Thoracic aorta (tissue), 2 donors: ENCODE measurements around the gene PANK4. TPM values are rescaled to one million over a fixed set of nuclear protein-coding genes. Genes with fewer than 3 reads are reported as not detected.

Experiments used
- ATAC-seq: fragments of 150-250 bp; one replicate; pipeline ENCODE4 v1.8.0; 2017; ENCODE audit warnings: low read depth; ENCODE audit not compliant: insufficient number of reproducible peaks, low FRiP score
- DNase-seq: peaks from one replicate; pipeline ENCODE4 v3.0.0-alpha.2; 2020; ENCODE audit warnings: low spot score
- H3K27ac ChIP-seq, 2 donors: fragments of 200-600 bp; sonication (generic); 1 replicate in 1 of 2; 2 replicates in 1 of 2; pipeline ENCODE4 v1.5.1; 2016; ENCODE audit warnings: mild to moderate bottlenecking in 2 of 2, moderate library complexity in 2 of 2
- H3K27me3 ChIP-seq: fragments of 200-600 bp; sonication (generic); replicated peaks from 2 replicates; pipeline ENCODE4 v1.6.0; 2016; ENCODE audit warnings: mild to moderate bottlenecking; ENCODE audit not compliant: insufficient read depth
- H3K36me3 ChIP-seq: fragments of 200-600 bp; sonication (generic); one replicate; pipeline ENCODE4 v1.5.1; 2016
- H3K4me1 ChIP-seq, 2 donors: fragments of 200-600 bp; sonication (generic); 1 replicate in 1 of 2; 2 replicates in 1 of 2; pipeline versions ENCODE4 v1.5.1 to v1.6.0; 2016; ENCODE audit warnings: low read depth in 2 of 2, mild to moderate bottlenecking in 1 of 2; ENCODE audit not compliant: control insufficient read depth in 1 of 2
- H3K4me3 ChIP-seq: fragments of 200-600 bp; sonication (generic); 2 replicates; pipeline ENCODE4 v1.5.1; 2016; ENCODE audit warnings: mild to moderate bottlenecking
- H3K9me3 ChIP-seq: fragments of 200-600 bp; sonication (generic); 2 replicates; pipeline ENCODE4 v1.5.1; 2016
- CTCF ChIP-seq: fragments of 200-600 bp; sonication (generic); IDR thresholded peaks from one replicate; pipeline ENCODE4 v1.5.1; 2019; ENCODE audit warnings: antibody characterized with exemption
- total RNA-seq, 2 donors: library from RNA; depleted of rRNA; stranded (reverse); fragments of >200 nt; gene quantifications; one replicate each; pipeline versions ENCODE4 v1.1.0 to v1.2.3, GENCODE V29; 2016

PANK4 gene
- total RNA-seq, 2 donors from 2014 or later: 27.1 to 32.0 TPM

- no peaks in the 10 kb centered on the region for H3K36me3 ChIP-seq
- no peak overlapping the region for H3K4me3 ChIP-seq
- TF ChIP-seq CTCF: no peak
- no peaks in the 10 kb centered on the region for H3K27me3 ChIP-seq
- H3K27ac ChIP-seq: no peak overlapping the region
- no peaks in the 10 kb centered on the region for H3K9me3 ChIP-seq
- ATAC-seq (no peak), DNase-seq (no peak)
- H3K4me1 ChIP-seq: peaks cover 0 to 2% of the 10 kb centered on the region in 2 donors
Observed at GRCh38 chr1:2537784-2538115, 11.4 kb upstream of the PANK4 start.

GRCh38 chr1:2535981-2536380 is 9.6 kb upstream of the PANK4 start:
- Histone ChIP-seq H3K27me3 (no peaks in the 10 kb centered on the region), H3K4me3 (no peak overlapping the region), H3K36me3 (no peaks in the 10 kb centered on the region), H3K4me1 (peaks cover 5 to 17% of the 10 kb centered on the region in 2 donors), H3K9me3 (no peaks in the 10 kb centered on the region), H3K27ac (no peak overlapping the region)
- ATAC-seq (no peak), DNase-seq (no peak)
- no peak for TF ChIP-seq CTCF

GRCh38 chr1:2535455-2535854 is 9.1 kb upstream of the PANK4 start:
- no peak for ATAC-seq
- TF ChIP-seq CTCF: no peak
- H3K27me3 ChIP-seq: no peaks in the 10 kb centered on the region
- no peak for DNase-seq
- no peaks in the 10 kb centered on the region for H3K36me3 ChIP-seq
- peaks cover 10 to 22% of the 10 kb centered on the region in 2 donors for H3K4me1 ChIP-seq
- no peak overlapping the region for H3K27ac ChIP-seq
- no peak overlapping the region for H3K4me3 ChIP-seq
- H3K9me3 ChIP-seq: no peaks in the 10 kb centered on the region

- no peak for TF ChIP-seq CTCF
Observed at GRCh38 chr1:2534687-2535441, 8.5 kb upstream of the PANK4 start.

GRCh38 chr1:2534315-2534686 is 7.9 kb upstream of the PANK4 start:
- peaks cover 14 to 32% of the 10 kb centered on the region in 2 donors for H3K4me1 ChIP-seq
- DNase-seq (no peak), ATAC-seq (no peak)
- no peaks in the 10 kb centered on the region for H3K27me3 ChIP-seq
- TF ChIP-seq CTCF: no peak
- H3K27ac ChIP-seq: no peak overlapping the region
- H3K4me3 ChIP-seq: no peak overlapping the region
- H3K9me3 ChIP-seq: no peaks in the 10 kb centered on the region
- no peaks in the 10 kb centered on the region for H3K36me3 ChIP-seq

More at GRCh38 chr1:2534687-2535441, 8.5 kb upstream of the PANK4 start:
- Histone ChIP-seq H3K27me3 (no peaks in the 10 kb centered on the region), H3K4me1 (peaks cover 12 to 28% of the 10 kb centered on the region in 2 donors), H3K27ac (no peak overlapping the region), H3K36me3 (no peaks in the 10 kb centered on the region), H3K4me3 (no peak overlapping the region), H3K9me3 (no peaks in the 10 kb centered on the region)
- ATAC-seq (no peak), DNase-seq (no peak)
